ENCODE results near the gene BRD7. TPM values are rescaled to one million over a fixed set of nuclear protein-coding genes. Genes with fewer than 3 reads are reported as not detected.

Gene BRD7
- total and polyA plus RNA-seq, 2 of the 13 experiments (the other 11 are each of a cell fraction or from before 2014, with no cell fraction given), result 82.3 to 149 TPM

DNA sequence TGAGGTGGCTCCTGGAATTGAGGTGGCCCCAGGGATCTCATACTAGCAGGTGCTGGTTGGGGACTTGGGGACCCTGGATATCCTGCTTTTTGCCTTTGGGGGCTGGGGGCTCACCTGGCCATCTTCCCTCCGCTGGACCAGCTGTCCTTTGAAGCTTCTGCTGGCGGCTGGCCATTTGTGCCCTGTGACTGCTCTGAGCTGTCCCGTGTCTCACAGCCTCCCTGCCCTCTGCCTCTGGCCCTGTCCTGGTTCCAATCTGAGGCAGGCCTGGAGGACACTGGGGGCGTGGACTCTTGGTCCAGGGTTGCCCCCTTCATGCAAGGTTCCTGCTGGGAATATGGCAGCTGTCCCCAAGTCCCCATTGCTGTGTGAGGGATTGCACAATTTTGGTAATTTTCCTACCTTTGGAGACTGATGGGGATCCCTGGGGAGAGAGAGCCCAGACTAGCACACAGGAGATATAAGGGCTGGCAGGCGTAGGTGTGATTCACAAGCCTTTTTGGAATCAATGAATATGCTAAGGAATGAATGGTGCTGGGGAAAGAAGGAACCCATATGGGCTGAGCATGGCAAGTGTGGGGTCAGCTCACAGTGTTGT is 83.3 kb downstream of the BRD7 start (continued):
- TF ChIP-seq THAP7 (CRISPR knock-in tag; IDR thresholded peaks at IDR 0.05), result no peak

GRCh38 chr16:50284131-50284911 is 84.5 kb downstream of the BRD7 start:
- Histone ChIP-seq H3K4me1 (ENCODE audit: insufficient read depth, low read length) (peaks cover 54% of the 10 kb centered on the region), H3K4me2 (ENCODE audit: low read depth, low read length) (peak overlapping the region; percentile 86), H3K79me2 (ENCODE audit: insufficient read depth, low read length) (no peaks in the 10 kb centered on the region), H3K4me3 (replicated peaks in 1 of 3; ENCODE audit: insufficient read depth in 1 of 3, low read depth in 2 of 3, low read length in 3 of 3) (peak overlapping the region in 1 of 3 experiments; percentile 62; a peak in 1 of 6 replicates), H3K36me3 (replicated peaks in 1 of 2; ENCODE audit: control insufficient read depth in 1 of 2, insufficient read depth in 2 of 2, low read length in 2 of 2) (no peaks in the 10 kb centered on the region), H3K27ac (ENCODE audit: extremely low read length, insufficient read depth, low read length) (no peak overlapping the region), H3K27me3 (ENCODE audit: control insufficient read depth in 1 of 2, insufficient read depth in 2 of 2, low read length in 2 of 2) (no peaks in the 10 kb centered on the region; a peak in 1 of 5 replicates), H2AFZ (ENCODE audit: low read length) (no peak overlapping the region), H3K9ac (ENCODE audit: insufficient read depth, low read depth, low read length) (no peak overlapping the region), H3K9me3 (ENCODE audit: low read length) (no peaks in the 10 kb centered on the region), H4K20me1 (ENCODE audit: insufficient read depth, low read length) (no peaks in the 10 kb centered on the region)
- DNase-seq (ENCODE audit: low spot score) (peak; percentile 46), ATAC-seq (peak; percentile 18), FAIRE-seq (no peak)
- no TSS peak for BruUV-seq (replicated peaks)
- ChIA-PET CTCF (ENCODE audit: low intra/inter-chr PET ratio, low total read pairs) (no interaction called here), POLR2A (interaction anchor here (1.0 to 2.6 kb wide), 2 partner anchors 13 to 22 kb away, joined by 3 to 13 read pairs; no protein-coding TSS in a partner anchor)
- in situ Hi-C loops (cut with HindIII; ENCODE audit: extremely low pct_ligation_motif_present, low pct_unique_long_range_greater_than_20kb) (no loop called here), intact Hi-C loops (cut with micrococcal nuclease; ENCODE audit: unreplicated experiment) (no loop called here)
- 19% methylated on average over 11 of the region's 14 CpGs for WGBS (ENCODE audit: low lambda C conversion rate)
- 0 out of 2 replicates have a peak, but pooled peaks have one; percentile 38 for TF ChIP-seq ZNF792 (CRISPR knock-in tag; IDR thresholded peaks at IDR 0.05)
- TF ChIP-seq ZNF687 (CRISPR knock-in tag; IDR thresholded peaks at IDR 0.05), result peak; percentile 66
- peak; percentile 40; the same call in 1 of the 2 replicates for TF ChIP-seq ZFX (CRISPR knock-in tag; IDR thresholded peaks at IDR 0.05; ENCODE audit: low read depth)
- peak; percentile 43 for TF ChIP-seq HIC2 (CRISPR knock-in tag; IDR thresholded peaks at IDR 0.05; ENCODE audit: low read depth)
- no peak for TF ChIP-seq ZNF589 (CRISPR knock-in tag; conservative IDR thresholded peaks at IDR 0.05)
- TF ChIP-seq REST (IDR thresholded peaks at IDR 0.05; ENCODE audit: borderline replicate concordance in 1 of 2, low read depth in 1 of 2, low read length in 2 of 2), result peak in 1 of 2 experiments; percentile 68; a peak in 3 of 4 replicates
- TF ChIP-seq AGO1 (IDR thresholded peaks at IDR 0.05; ENCODE audit: low read depth, low read length, poor library complexity, severe bottlenecking), result peak; percentile 42

Measured in HepG2 (cell line).